Measurements from ENCODE around the gene SMIM23. TPM values are rescaled to one million over a fixed set of nuclear protein-coding genes. Genes with fewer than 3 reads are reported as not detected.

SMIM23 gene
- total and polyA plus RNA-seq, 2 of the 4 experiments (the other 2 are of a cell fraction): not detected

DNA sequence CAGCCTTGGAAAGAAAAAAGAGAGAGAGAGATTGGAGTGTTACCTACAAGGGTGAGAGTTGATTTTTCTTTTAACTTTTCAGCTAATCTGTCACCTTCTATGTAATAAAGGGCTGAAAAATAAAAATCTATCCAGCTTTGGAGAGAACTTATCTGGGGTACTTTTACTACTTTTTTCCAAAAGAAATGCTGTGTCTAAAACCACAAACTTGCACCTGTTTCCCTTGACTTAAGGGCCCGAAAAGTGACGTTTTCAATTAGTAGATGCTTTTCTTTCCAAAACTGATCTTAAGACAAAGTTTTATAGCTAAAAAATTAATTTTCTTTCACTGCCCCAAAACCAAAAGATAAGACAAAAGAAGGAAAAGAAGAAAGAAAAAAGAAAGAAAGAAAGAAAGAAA is 48.8 kb downstream of the SMIM23 start:
- no peak overlapping the region for H3K27ac ChIP-seq (ENCODE audit: insufficient read depth, low read length)
- H3K14ac ChIP-seq (replicated peaks; ENCODE audit: low read depth, low read length): no peak overlapping the region
- ChIA-PET CTCF (no interaction called here), POLR2A (ENCODE audit: unreplicated experiment) (no interaction called here)
- DNase-seq (no peak), ATAC-seq (ENCODE audit: low read depth) (no peak)
- H3K36me3 ChIP-seq (ENCODE audit: control insufficient read depth, insufficient read depth, low read length): no peaks in the 10 kb centered on the region
- H4K91ac ChIP-seq (ENCODE audit: insufficient read depth, low read depth, low read length): no peak overlapping the region
- peaks cover 4% of the 10 kb centered on the region for H3K9me3 ChIP-seq (ENCODE audit: control insufficient read depth, insufficient read depth, low read length)
- H3K4me1 ChIP-seq (ENCODE audit: control insufficient read depth, insufficient read depth, low read length): no peaks in the 10 kb centered on the region
- dilution Hi-C loops (cut with HindIII; ENCODE audit: low sequenced_read_pairs, unreplicated experiment) (no loop called here), intact Hi-C loops (cut with micrococcal nuclease) (no loop called here), in situ Hi-C loops (cut with MboI; ENCODE audit: low sequenced_read_pairs) (no loop called here)
- H3K56ac ChIP-seq (ENCODE audit: extremely low read depth, insufficient read depth, low read length): no peak overlapping the region
- H3K4me3 ChIP-seq (ENCODE audit: insufficient read depth, low read depth, low read length): no peak overlapping the region
- H4K8ac ChIP-seq (ENCODE audit: low read depth in 2 of 2, low read length in 2 of 2): no peak overlapping the region
- no peak overlapping the region for H3K18ac ChIP-seq (ENCODE audit: low read depth, low read length)
- H3K23ac ChIP-seq (ENCODE audit: low read depth, low read length): no peak overlapping the region
- no peak overlapping the region for H3K4me2 ChIP-seq (ENCODE audit: low read depth, low read length)
- H4K5ac ChIP-seq (ENCODE audit: low read depth, low read length): no peak overlapping the region
- H3K27me3 ChIP-seq (ENCODE audit: control insufficient read depth, insufficient read depth, low read length): peaks cover 1% of the 10 kb centered on the region; the same call in 1 of the 2 replicates
- H2AFZ ChIP-seq (replicated peaks; ENCODE audit: low read length, poor library complexity): no peak overlapping the region
- no CpG with 5 or more reads among the region's 2 CpGs for WGBS, 2 experiments (ENCODE audit: extremely low coverage in 2 of 2, insufficient read length in 1 of 2)
- no peak overlapping the region for H2BK120ac ChIP-seq (ENCODE audit: low read depth, low read length)
- H2AK9ac ChIP-seq (replicated peaks; ENCODE audit: low read depth, low read length, poor library complexity): no peak overlapping the region
- no peak overlapping the region for H3K4ac ChIP-seq (ENCODE audit: low read depth, low read length)
- no peaks in the 10 kb centered on the region for H3K9me1 ChIP-seq (ENCODE audit: insufficient read depth, low read length)
- H3K79me1 ChIP-seq (ENCODE audit: low read depth in 1 of 2, low read length in 2 of 2): no peaks in the 10 kb centered on the region
- TF ChIP-seq CHD1 (IDR thresholded peaks at IDR 0.05; ENCODE audit: low read depth, low read length): no peak
- no peak for TF ChIP-seq USF2 (IDR thresholded peaks at IDR 0.05; ENCODE audit: low read depth, low read length)
- TF ChIP-seq FOS (IDR thresholded peaks at IDR 0.05; ENCODE audit: low read depth, low read length): no peak
- no peak for TF ChIP-seq MXI1 (IDR thresholded peaks at IDR 0.05; ENCODE audit: borderline replicate concordance, low read depth, low read length)
- no peak for TF ChIP-seq BHLHE40 (IDR thresholded peaks at IDR 0.05; ENCODE audit: low read depth, low read length)
- no peak for TF ChIP-seq MAFK (IDR thresholded peaks at IDR 0.05; ENCODE audit: low read depth, low read length)
- TF ChIP-seq POLR2A (IDR thresholded peaks at IDR 0.05; ENCODE audit: low read depth, low read length): no peak
- TF ChIP-seq RAD21 (IDR thresholded peaks at IDR 0.05; ENCODE audit: low read length): no peak
- no peak for TF ChIP-seq RFX5 (IDR thresholded peaks at IDR 0.05; ENCODE audit: low read depth, low read length)
- no peak for TF ChIP-seq RCOR1 (IDR thresholded peaks at IDR 0.05; ENCODE audit: insufficient replicate concordance, low read length)
- no peak for TF ChIP-seq MAZ (IDR thresholded peaks at IDR 0.05; ENCODE audit: borderline replicate concordance, low read depth, low read length)
- no peak for TF ChIP-seq CEBPB (IDR thresholded peaks at IDR 0.05; ENCODE audit: low read depth, low read length)
- no peak for TF ChIP-seq SMC3 (IDR thresholded peaks at IDR 0.05; ENCODE audit: low read depth, low read length)
- no peak for TF ChIP-seq NFE2L2 (IDR thresholded peaks at IDR 0.05; ENCODE audit: low read depth, low read length)
- TF ChIP-seq, protein P1, sequence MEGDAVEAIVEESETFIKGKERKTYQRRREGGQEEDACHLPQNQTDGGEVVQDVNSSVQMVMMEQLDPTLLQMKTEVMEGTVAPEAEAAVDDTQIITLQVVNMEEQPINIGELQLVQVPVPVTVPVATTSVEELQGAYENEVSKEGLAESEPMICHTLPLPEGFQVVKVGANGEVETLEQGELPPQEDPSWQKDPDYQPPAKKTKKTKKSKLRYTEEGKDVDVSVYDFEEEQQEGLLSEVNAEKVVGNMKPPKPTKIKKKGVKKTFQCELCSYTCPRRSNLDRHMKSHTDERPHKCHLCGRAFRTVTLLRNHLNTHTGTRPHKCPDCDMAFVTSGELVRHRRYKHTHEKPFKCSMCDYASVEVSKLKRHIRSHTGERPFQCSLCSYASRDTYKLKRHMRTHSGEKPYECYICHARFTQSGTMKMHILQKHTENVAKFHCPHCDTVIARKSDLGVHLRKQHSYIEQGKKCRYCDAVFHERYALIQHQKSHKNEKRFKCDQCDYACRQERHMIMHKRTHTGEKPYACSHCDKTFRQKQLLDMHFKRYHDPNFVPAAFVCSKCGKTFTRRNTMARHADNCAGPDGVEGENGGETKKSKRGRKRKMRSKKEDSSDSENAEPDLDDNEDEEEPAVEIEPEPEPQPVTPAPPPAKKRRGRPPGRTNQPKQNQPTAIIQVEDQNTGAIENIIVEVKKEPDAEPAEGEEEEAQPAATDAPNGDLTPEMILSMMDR (conservative IDR thresholded peaks at IDR 0.05; ENCODE audit: low read depth, low read length): no peak
- H3K9ac ChIP-seq (ENCODE audit: low read depth, low read length): no peak overlapping the region
- H2AK5ac ChIP-seq (ENCODE audit: low read depth, low read length): no peak overlapping the region
- no peak overlapping the region for H2BK5ac ChIP-seq (ENCODE audit: low read depth, low read length, poor library complexity, severe bottlenecking)
- no peaks in the 10 kb centered on the region for H4K20me1 ChIP-seq (ENCODE audit: insufficient read depth, low read length)
- no peak overlapping the region for H2BK15ac ChIP-seq (ENCODE audit: low read depth, low read length)
- H2BK20ac ChIP-seq (ENCODE audit: low read depth, low read length): no peak overlapping the region
- no TSS peak for BruUV-seq (replicated peaks)
